Sigmoid colon (tissue), 7 donors: ENCODE data around the gene KCNT1. TPM values are rescaled to one million over a fixed set of nuclear protein-coding genes. Genes with fewer than 3 reads are reported as not detected.

Experiments used
- DNase-seq: peaks from one replicate; pipeline ENCODE4 v3.0.0-alpha.2; 2019
- H3K27ac ChIP-seq, 4 donors: fragments of 200-600 bp; sonication (generic); one replicate each; pipeline ENCODE4 v1.5.1; 2016 to 2019; ENCODE audit warnings: mild to moderate bottlenecking in 1 of 4
- H3K27me3 ChIP-seq, 3 donors: fragments of 200-600 bp; sonication (generic); one replicate each; pipeline ENCODE4 v1.5.1; 2019; ENCODE audit warnings: mild to moderate bottlenecking in 1 of 3
- H3K36me3 ChIP-seq, 4 donors: fragments of 200-600 bp; sonication (generic); one replicate each; pipeline ENCODE4 v1.5.1; 2016 to 2019
- H3K4me1 ChIP-seq, 4 donors: fragments of 200-600 bp; sonication (generic); one replicate each; pipeline ENCODE4 v1.5.1; 2017 to 2019
- H3K4me3 ChIP-seq, 4 donors: fragments of 200-600 bp; sonication (generic); one replicate each; pipeline ENCODE4 v1.5.1; 2017 to 2019; ENCODE audit warnings: mild to moderate bottlenecking in 2 of 4, moderate library complexity in 1 of 4
- H3K9me3 ChIP-seq, 4 donors: fragments of 200-600 bp in 3 of 4; sonication (generic) in 3 of 4; one replicate each; pipeline versions ENCODE4 v1.5.1 to v1.6.1; 2013 to 2019
- CTCF ChIP-seq, 4 experiments: fragments of 450-650 bp in 3 of 4; fragments of 200-600 bp in 1 of 4; IDR thresholded peaks; one replicate each; pipeline ENCODE4 v1.5.1; 2016 to 2019; ENCODE audit warnings: antibody characterized with exemption in 4 of 4, mild to moderate bottlenecking in 3 of 4, moderate library complexity in 2 of 4
- EP300 ChIP-seq, 4 donors: sonication (generic); formaldehyde crosslinking; IDR thresholded peaks; one replicate each; pipeline ENCODE4 v1.6.1; 2017; ENCODE audit warnings: antibody characterized with exemption in 4 of 4
- POLR2A ChIP-seq, 2 donors: fragments of 450-650 bp; IDR thresholded peaks; one replicate each; pipeline ENCODE4 v1.6.1; 2016; ENCODE audit warnings: antibody characterized with exemption in 2 of 2, mild to moderate bottlenecking in 2 of 2, moderate library complexity in 2 of 2
- POLR2AphosphoS5 ChIP-seq, 4 donors: sonication (generic); formaldehyde crosslinking; IDR thresholded peaks; one replicate each; pipeline ENCODE4 v1.6.1; 2017; ENCODE audit warnings: antibody characterized with exemption in 4 of 4
- WGBS, 2 donors: extraction: QIAGEN DNeasy Blood & Tissue Kit; methylation state at CpG; one replicate each; pipeline ENCODE4 v1.1.7; 2013; 5-methylcytosine and 5-hydroxymethylcytosine counted together
- intact Hi-C: fragments of 100-400 bp; cut with DNase I; formaldehyde crosslinking; loops from one replicate; pipeline ENCODE4 v1.15.1; 2023
- polyA plus RNA-seq, 3 donors: library from polyadenylated mRNA; stranded (reverse); fragments of 200-250 nt; gene quantifications; one replicate each; pipeline ENCODE4 v1.2.3, GENCODE V29; 2013
- total RNA-seq, 4 donors: library from RNA; depleted of rRNA; stranded (reverse); fragments of >200 nt; gene quantifications; one replicate each; pipeline ENCODE4 v1.1.0, GENCODE V29; 2016
- donor health status: healthy with polysubstance abuse.
- donor health status: Bipolar disorder and iron deficiency.
- donor health status: healthy.

Gene KCNT1
- total and polyA plus RNA-seq, 7 donors = 0.23 to 0.95 (median 0.32) TPM; not detected in 3

- intact Hi-C loops = no loop called here
- no peak for DNase-seq
Measured at GRCh38 chr9:135663857-135664256, 38.1 kb upstream of the KCNT1 start.

GRCh38 chr9:135664266-135664665 lies 37.7 kb upstream of the KCNT1 start:
- WGBS, 2 donors = 81 to 88% methylated on average over 10 of the region's 10 CpGs
- peaks cover 0 to 32% (median 0%) of the 10 kb centered on the region in 3 donors for H3K27me3 ChIP-seq

More at GRCh38 chr9:135663857-135664256, 38.1 kb upstream of the KCNT1 start:
- no peaks in the 10 kb centered on the region for H3K4me1 ChIP-seq
- H3K27me3 ChIP-seq = peaks cover 0 to 31% (median 0%) of the 10 kb centered on the region in 3 donors
- H3K4me3 ChIP-seq = no peak overlapping the region
- 81 to 87% methylated on average over 12 of the region's 12 CpGs for WGBS, 2 donors
- H3K36me3 ChIP-seq = no peaks in the 10 kb centered on the region
- TF ChIP-seq EP300 (IDR thresholded peaks at IDR 0.05) = no peak
- TF ChIP-seq POLR2A (IDR thresholded peaks at IDR 0.05) = no peak
- TF ChIP-seq POLR2AphosphoS5 (IDR thresholded peaks at IDR 0.05) = no peak
- no peak for TF ChIP-seq CTCF (IDR thresholded peaks at IDR 0.05)
- no peaks in the 10 kb centered on the region for H3K9me3 ChIP-seq
- no peak overlapping the region for H3K27ac ChIP-seq

DNA sequence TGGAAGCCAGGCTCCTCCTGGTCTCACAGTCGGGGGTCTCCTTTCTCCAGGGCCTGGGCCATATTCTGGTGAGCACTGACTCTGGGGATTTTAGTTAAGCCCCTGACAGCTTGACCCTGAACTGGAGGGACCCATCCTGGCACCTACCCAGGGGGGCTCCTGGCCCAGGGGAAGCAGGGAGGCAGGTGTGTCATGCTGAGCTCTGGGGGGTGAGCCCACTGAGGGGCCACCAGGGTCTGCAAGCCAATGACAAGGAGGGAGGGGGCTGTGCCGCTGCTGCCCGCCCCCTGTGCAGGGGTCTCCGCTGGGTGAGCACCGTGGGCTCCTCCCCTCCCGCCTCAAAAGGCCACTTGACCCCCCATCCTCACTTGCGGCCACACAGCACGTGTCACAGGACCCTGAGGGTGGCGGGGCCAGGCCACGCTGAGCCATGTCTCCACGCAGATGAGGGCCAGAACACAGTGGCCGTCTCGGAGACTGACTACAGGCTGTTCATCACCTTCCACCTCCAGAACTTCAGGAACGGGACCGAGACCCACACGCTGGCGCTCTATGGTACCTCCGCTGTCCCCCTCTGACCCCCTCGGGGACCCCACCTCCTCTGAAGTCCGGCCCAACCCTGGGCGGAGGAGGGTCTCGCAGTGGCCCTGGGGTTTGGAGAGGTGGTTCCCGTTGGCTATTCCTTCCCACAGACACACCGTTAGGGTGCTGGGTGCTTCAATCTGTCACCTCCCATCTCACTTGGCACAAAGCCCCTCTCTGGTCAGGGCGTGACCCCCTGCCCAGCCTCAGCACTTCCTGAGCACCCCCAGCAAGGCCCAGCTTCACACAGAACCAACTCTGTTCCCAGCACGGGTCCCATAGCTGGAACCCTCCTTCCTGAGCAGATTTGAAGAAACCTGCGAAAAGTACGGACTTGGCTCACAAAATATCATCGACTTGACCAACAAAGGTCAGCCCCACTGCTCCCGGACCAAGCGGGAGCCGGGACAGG lies 36.9 kb upstream of the KCNT1 start:
- WGBS, 2 donors = 74 to 83% methylated on average over 32 of the region's 32 CpGs
- H3K4me1 ChIP-seq = no peaks in the 10 kb centered on the region
- H3K27ac ChIP-seq = no peak overlapping the region
- H3K27me3 ChIP-seq = peaks cover 0 to 41% (median 0%) of the 10 kb centered on the region in 3 donors
- H3K4me3 ChIP-seq = no peak overlapping the region
- DNase-seq = no peak
- TF ChIP-seq POLR2A (IDR thresholded peaks at IDR 0.05) (no peak), EP300 (IDR thresholded peaks at IDR 0.05) (no peak), POLR2AphosphoS5 (IDR thresholded peaks at IDR 0.05) (no peak), CTCF (IDR thresholded peaks at IDR 0.05) (no peak)
- no peaks in the 10 kb centered on the region for H3K9me3 ChIP-seq
- no peaks in the 10 kb centered on the region for H3K36me3 ChIP-seq
- intact Hi-C loops = no loop called here

More at GRCh38 chr9:135664266-135664665, 37.7 kb upstream of the KCNT1 start:
- Histone ChIP-seq H3K9me3 (no peaks in the 10 kb centered on the region), H3K4me1 (no peaks in the 10 kb centered on the region), H3K4me3 (no peak overlapping the region), H3K27ac (no peak overlapping the region), H3K36me3 (no peaks in the 10 kb centered on the region)
- no peak for DNase-seq
- no peak for TF ChIP-seq POLR2A (IDR thresholded peaks at IDR 0.05)
- TF ChIP-seq EP300 (IDR thresholded peaks at IDR 0.05) = no peak
- TF ChIP-seq POLR2AphosphoS5 (IDR thresholded peaks at IDR 0.05) = no peak
- no peak for TF ChIP-seq CTCF (IDR thresholded peaks at IDR 0.05)
- intact Hi-C loops = no loop called here

DNA sequence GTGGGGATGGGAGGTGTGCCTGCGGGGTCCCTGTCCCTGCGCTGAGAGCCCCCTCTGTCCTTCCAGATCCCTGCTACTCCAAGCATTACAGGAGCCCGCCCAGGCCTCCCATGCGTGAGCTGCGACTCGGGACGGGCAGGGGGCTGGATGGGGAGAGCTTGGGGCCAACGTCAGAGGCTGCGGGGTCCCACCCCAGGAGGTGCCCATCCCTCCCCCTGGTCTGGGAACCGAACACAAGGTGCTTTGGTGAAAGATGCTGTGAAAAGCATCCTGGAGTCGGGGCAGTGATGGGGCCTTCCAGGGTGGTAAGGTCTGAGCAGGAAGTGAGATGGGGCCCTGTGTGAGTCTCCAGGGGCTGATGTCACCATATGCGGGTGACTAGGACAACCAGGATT lies 36.2 kb upstream of the KCNT1 start:
- DNase-seq = no peak
- TF ChIP-seq POLR2AphosphoS5 (IDR thresholded peaks at IDR 0.05) (no peak), EP300 (IDR thresholded peaks at IDR 0.05) (no peak), POLR2A (IDR thresholded peaks at IDR 0.05) (no peak), CTCF (IDR thresholded peaks at IDR 0.05) (no peak)
- WGBS, 2 donors = 78 to 81% methylated on average over 12 of the region's 12 CpGs
- Histone ChIP-seq H3K36me3 (no peaks in the 10 kb centered on the region), H3K9me3 (no peaks in the 10 kb centered on the region), H3K27ac (no peak overlapping the region), H3K4me1 (no peaks in the 10 kb centered on the region), H3K27me3 (peaks cover 0 to 41% (median 0%) of the 10 kb centered on the region in 3 donors), H3K4me3 (no peak overlapping the region)
- intact Hi-C loops = no loop called here
